GM19463 (cell line): ENCODE data around the gene SAP30L.

Experiments
- ATAC-seq: cut with Tn5 transposase; IDR thresholded peaks from one replicate; pipeline ENCODE4 v1.9.1; 2021; ENCODE audit warnings: mild to moderate bottlenecking, moderate library complexity; ENCODE audit not compliant: unreplicated experiment

The SAP30L gene, protein sequence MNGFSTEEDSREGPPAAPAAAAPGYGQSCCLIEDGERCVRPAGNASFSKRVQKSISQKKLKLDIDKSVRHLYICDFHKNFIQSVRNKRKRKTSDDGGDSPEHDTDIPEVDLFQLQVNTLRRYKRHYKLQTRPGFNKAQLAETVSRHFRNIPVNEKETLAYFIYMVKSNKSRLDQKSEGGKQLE

GRCh38 chr5:154445422-154446194, at the start of gene SAP30L:
SAP30L (plus strand) TSS chr5:154445997; CDS start chr5:154446605, 608 bp downstream.
- peak; percentile 92 for ATAC-seq

DNA sequence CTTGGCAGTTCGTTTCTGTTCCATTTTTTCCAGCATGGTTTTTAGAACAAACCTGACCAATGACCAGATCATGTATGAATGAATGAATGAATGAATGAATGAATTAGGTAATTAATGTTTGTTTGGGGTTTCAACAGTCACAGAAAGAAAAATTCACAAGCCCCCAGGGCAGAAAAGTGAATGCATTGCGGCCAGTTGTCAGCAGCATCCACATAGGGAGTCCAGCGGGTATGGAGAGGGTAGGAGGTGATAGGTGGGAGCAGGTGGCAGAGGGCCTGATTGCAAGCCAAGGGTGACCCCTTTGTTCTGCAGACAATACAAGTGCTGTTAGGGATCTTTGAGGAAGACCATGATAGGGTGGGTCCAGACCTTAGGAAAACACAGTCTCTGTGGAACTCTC, 49.7 kb upstream of the SAP30L start:
- ATAC-seq: no peak

- no peak for ATAC-seq
Observed at GRCh38 chr5:154397652-154398406, 48.0 kb upstream of the SAP30L start.

DNA sequence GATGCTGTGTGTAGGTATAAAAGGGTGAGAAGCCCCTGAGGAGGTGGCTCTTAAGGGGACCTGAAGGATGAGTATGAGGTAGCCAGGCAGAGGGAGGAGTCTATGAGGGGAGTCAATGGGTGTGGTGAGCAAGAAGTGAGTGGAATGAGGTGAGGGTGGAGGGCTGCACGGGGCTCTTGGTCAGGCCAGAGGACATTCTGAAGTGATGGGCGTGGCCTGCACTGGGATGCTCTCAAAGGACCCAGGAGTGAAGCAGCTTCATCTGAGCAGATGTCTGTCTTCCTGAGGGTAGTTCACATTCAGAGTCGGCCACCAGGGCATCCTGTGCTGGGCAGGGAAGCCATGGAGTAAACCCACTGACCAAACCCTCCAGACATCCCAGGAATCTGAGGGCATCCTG, 45.1 kb upstream of the SAP30L start:
- no peak for ATAC-seq

DNA sequence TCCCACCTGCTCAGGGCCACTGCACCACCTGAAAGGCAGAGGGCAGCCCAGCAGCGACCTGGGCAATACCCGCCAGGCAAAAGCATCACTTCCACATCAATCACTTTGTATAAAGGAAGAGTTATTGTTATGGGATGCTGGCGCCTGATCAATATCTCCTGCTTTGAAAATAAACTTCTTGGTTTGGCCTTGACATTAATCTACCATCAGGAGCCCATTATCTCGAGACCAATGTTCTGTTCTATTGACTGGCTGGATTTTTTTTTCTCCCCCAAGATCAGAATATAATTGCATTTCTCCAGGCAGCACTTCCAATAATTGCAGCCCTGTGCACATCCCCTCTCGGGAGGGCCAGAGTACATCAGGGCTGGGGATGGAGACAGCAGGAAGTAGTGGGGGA, 44.4 kb upstream of the SAP30L start:
- no peak for ATAC-seq

DNA sequence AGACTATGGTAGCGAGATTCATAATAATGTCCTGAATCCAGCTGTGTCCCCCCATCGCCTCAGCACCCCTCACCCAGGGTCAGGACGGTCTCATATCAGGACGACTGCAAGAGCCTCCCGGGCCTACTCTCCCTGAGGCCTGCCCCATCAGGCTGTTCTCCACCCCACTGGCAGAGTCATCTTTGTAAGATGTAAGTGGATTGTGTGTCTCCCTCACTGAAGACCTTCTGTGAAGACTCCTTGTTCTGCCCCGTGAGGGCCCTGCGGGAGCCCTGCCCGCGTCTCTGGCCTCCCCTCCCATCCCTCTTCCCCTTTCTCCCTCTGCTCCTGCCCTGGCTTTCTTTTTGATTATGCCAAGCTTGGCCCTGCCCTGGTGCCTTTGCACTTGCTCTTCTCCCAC, 43.9 kb upstream of the SAP30L start:
- ATAC-seq: no peak

DNA sequence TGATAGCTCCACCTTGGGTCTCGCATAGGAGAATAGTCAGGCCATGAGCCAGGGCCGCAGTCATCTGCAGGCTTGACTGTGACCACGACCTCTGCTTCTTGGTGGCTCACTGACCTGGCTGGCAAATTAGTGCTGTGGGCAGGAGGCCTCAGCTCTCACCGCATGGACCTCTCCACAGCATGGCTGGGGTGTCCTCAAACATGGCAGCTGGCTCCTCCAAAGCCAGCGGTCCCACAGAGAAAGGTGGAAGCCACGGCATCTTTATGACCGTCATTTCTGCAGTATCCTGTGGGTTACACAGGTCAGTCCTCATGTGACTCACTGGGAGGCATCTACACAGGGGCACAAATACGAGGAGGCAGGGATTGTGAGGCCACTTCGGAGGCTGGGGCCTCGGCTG, 43.2 kb upstream of the SAP30L start:
- no peak for ATAC-seq

DNA sequence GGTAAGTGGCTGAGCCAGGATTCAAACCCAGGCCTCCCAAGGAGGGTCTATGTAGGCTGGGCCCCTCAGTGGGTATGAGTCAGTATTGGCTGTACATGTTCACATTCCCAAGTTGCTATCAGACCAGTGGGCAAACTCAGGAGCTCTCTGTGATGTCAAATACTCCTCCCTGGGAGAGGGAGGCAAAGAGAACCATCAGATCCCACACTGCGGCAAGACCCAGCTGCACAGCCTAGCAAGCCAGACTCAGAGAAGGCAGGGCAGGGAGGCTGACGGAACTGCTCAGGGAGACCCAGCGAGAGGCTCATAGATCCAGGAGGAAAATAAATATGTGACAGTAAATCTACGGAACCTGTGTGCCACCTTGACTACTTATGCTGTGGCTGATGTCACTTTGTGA, 42.6 kb upstream of the SAP30L start:
- no peak for ATAC-seq

DNA sequence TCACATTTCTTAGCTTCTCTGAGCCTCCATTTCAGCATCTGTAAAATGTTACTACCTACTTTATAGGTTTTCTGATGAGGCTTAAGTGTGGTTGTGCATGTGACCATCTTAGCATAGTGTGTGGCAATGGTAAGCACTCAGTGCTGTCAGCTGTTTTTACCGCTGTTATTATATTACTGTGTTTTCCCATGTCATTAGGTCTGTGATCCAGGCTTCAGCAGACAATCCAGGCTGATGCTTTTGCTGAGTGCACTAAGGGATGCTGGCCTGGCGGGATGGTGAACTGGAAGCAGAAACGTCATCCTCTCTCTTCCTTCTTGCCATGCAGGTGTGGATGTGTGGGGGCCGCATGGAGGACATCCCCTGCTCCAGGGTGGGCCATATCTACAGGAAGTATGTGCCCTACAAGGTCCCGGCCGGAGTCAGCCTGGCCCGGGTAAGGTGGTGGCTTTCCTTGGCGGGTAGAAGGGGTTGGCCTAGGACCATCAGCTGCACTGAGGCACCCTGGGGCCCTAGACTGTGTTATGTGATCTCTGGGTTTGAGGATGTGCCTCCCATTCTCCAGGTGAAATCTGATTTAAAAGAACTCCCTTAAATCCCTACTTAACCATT, 41.9 kb upstream of the SAP30L start:
- ATAC-seq: no peak

- peak; percentile 99 for ATAC-seq
Observed at GRCh38 chr5:154405078-154405792, 40.6 kb upstream of the SAP30L start.

DNA sequence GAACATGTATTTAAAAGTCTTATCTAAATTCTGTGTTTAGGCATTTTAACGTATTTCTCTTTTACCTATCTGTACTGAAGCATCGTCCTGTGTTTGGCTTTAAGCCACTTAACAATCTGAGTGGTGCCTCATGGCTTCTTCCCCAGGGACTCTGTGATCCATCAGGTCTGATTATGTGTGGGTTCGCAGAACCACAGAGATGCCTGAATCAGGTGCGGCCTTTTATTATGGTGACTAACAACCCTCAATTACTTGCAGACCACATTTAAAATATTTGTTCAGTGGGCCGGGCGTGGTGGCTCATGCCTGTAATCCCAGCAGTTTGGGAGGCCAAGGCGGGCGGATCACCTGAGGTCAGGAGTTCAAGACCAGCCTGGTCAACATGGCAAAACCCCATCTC, 39.6 kb upstream of the SAP30L start:
- no peak for ATAC-seq

DNA sequence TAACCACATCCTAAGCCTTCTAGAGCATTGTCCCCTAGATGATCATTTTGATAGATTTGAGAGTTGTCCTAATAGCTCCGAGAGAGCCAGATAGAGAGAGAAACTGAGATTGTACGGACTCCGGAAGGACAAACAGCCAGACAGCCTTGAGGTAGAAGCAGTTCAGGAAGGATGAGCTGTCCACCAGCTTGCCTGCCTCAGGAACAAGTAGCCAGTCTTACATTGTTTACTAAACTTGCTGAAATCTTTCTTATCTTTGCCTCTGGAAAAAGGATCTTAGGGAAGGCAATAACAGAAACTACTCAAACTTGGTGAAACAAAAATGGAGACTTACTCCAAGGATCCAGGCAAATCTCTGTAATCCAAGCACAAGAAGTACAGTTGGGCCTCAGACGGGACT, 39.0 kb upstream of the SAP30L start:
- ATAC-seq: no peak

DNA sequence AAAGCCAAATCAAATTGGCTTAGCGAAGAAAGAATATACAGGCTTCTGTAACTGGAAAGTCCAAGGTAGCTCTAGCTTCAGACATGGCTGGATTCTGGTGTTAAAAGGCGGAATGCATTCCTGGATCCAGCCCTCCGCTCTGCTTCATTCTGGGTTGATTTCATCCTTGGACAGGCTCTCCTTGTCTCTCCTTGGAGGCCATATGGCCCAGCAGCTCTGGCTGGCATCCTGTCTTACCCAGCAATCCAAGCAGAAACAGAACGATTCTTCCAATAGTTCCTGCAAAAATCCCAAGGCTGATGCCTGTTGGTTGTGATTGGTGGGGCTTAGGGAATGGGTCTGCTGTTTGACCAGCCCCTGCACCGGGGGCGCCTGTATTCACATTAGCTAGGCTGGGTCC, 37.0 kb upstream of the SAP30L start:
- no peak for ATAC-seq

GRCh38 chr5:154409230-154409840, 36.5 kb upstream of the SAP30L start:
- no peak for ATAC-seq

DNA sequence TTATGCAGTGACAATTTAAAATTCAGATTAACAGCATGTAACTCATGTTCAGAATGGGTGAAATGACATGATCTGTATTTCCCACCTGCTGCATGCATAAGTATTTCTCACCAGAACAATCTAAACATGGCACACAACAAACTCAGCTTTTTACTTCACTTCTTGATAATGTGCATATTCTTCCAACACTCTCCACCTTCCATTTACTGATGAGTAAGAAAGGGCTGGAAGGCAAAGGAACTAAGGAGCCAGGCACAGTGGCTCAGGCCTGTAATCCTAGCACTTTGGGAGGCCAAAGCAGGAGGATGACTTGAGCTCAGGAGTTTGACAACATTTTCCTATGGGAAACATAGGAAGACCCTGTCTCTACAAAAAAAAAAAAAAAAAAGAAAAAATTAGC, 35.8 kb upstream of the SAP30L start:
- no peak for ATAC-seq

- no peak for ATAC-seq
Observed at GRCh38 chr5:154410786-154411185, 35.0 kb upstream of the SAP30L start.

DNA sequence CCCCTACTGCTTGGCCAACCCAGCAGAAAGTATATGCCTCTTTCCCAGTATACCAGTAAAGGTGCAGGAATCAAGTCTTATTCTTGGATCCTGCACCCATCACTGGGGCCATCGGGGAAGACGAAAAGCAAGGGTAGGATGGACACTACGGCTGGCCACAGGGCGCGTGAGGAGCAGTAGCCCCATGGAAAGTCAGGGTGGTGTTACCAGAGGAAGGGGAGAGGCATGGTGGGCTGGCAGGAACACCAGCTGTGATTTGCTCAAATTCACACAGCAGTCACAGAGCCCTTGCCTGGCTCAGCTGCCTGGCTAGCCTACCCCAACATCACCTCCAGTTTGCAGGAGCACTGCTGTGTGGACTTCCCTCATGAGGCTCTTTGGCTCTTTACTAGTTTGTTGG, 34.5 kb upstream of the SAP30L start:
- ATAC-seq: no peak

DNA sequence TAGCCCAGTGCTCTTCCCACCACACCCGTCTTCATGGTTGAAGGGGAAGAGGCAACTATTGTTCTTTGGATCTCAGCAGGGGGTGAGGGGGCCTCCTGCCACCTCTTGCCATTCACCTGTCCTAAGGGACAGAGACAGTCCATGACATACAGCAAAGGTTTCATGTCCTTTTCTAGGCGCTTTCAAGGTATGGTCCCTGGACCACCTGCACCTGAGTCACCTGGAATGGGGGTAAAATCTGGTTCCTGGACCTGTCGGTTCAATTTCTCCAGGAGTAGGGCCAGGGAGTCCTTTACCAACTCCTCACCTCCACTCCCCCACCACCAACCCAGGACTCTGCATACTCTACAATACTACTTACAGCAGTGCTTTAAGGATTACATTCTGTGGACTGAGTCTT, 33.5 kb upstream of the SAP30L start:
- ATAC-seq: no peak

- ATAC-seq: no peak
Observed at GRCh38 chr5:154412925-154413324, 32.9 kb upstream of the SAP30L start.

GRCh38 chr5:154415114-154415513, 30.7 kb upstream of the SAP30L start:
- ATAC-seq: no peak
